Psoas muscle (tissue), 8 donors: Measurements from ENCODE around the gene OGT. TPM values are rescaled to one million over a fixed set of nuclear protein-coding genes. Genes with fewer than 3 reads are reported as not detected.

ENCODE experiments used
- ATAC-seq, 4 donors: fragments of 200-7000 bp; cut with Tn5 transposase; one replicate each; pipeline ENCODE4 v1.9.1; 2020; ENCODE audit warnings: moderate library complexity in 3 of 4, mild to moderate bottlenecking in 2 of 4
- DNase-seq, 2 donors: peaks; one replicate each; pipeline ENCODE4 v3.0.0-alpha.2; 2020
- H3K27ac ChIP-seq: fragments of 200-600 bp; one replicate; pipeline ENCODE4 v1.8.0; 2022
- H3K27me3 ChIP-seq, 3 donors: fragments of 200-600 bp in 1 of 3; one replicate each; pipeline versions ENCODE4 v1.6.1 to v1.8.0; 2013 to 2022; ENCODE audit warnings: low read length in 2 of 3, mild to moderate bottlenecking in 2 of 3, moderate library complexity in 1 of 3; ENCODE audit not compliant: insufficient read depth in 3 of 3
- H3K36me3 ChIP-seq, 2 donors: fragments of 200-600 bp in 1 of 2; one replicate each; pipeline versions ENCODE4 v1.6.1 to v1.8.0; 2013 to 2022; ENCODE audit warnings: low read depth in 1 of 2, mild to moderate bottlenecking in 1 of 2, moderate library complexity in 1 of 2; ENCODE audit not compliant: insufficient read depth in 1 of 2
- H3K4me1 ChIP-seq: fragments of 200-600 bp; one replicate; pipeline ENCODE4 v1.8.0; 2022
- H3K4me3 ChIP-seq: fragments of 200-600 bp; one replicate; pipeline ENCODE4 v1.8.0; 2022; ENCODE audit warnings: mild to moderate bottlenecking
- H3K9me3 ChIP-seq: fragments of 200-600 bp; one replicate; pipeline ENCODE4 v1.8.0; 2022
- WGBS, 3 donors: extraction: QIAGEN DNeasy Blood & Tissue Kit; methylation state at CpG; one replicate each; pipeline versions ENCODE4 v1.1.6 to v1.1.7; 2013; 5-methylcytosine and 5-hydroxymethylcytosine counted together
- intact Hi-C, 2 donors: fragments of 100-400 bp; cut with DNase I; formaldehyde crosslinking; loops; one replicate each; pipeline versions ENCODE4 v1.11.0 to v1.14.2; 2022
- polyA plus RNA-seq, 3 donors: library from polyadenylated mRNA; stranded (reverse); fragments of 200-250 nt; gene quantifications; one replicate each; pipeline ENCODE4 v1.2.3, GENCODE V29; 2013
- total RNA-seq, 4 donors: library from RNA; stranded (reverse); fragmentation: NEBNext Ultra II Directional in 2 of 4; extraction: Animal tissue kit (Norgen Biotek cat#: 25700) in 2 of 4; gene quantifications; one replicate each; pipeline versions ENCODE4 v1.2.1 to v1.2.4, GENCODE V29; 2021 to 2023
- TF ChIP-seq, protein P1 (sequence below): fragments of 200-600 bp; IDR thresholded peaks from one replicate; pipeline ENCODE4 v1.8.0; 2022; ENCODE audit warnings: antibody characterized with exemption
- donor health status: healthy with polysubstance abuse.
- donor health status: DM: no; HTN: no; CAD: no; lungs with moderate emphysema.
- donor health status: Bipolar disorder and iron deficiency.
- donor health status: healthy.
- donor health status: DM: yes; HTN: yes; CAD: no.
- donor health status: DM: no; HTN: no; CAD: no.
- donor health status: DM: no; HTN: no; CAD: no.
- donor health status: DM: yes; HTN: yes; CAD: no.

Gene OGT
- total and polyA plus RNA-seq, 7 donors, result 17.2 to 64.1 (median 45.5) TPM

- Histone ChIP-seq H3K4me3 (no peak overlapping the region), H3K4me1 (peaks cover under 1% of the 10 kb centered on the region), H3K36me3 (peaks cover 4 to 49% of the 10 kb centered on the region in 2 donors), H3K27me3 (no peaks in the 10 kb centered on the region), H3K27ac (no peak overlapping the region), H3K9me3 (no peaks in the 10 kb centered on the region)
- ATAC-seq, result no peak
- 74 to 82% (median 81%) methylated on average over 8 of the region's 8 CpGs for WGBS, 3 donors
- TF ChIP-seq, protein P1, sequence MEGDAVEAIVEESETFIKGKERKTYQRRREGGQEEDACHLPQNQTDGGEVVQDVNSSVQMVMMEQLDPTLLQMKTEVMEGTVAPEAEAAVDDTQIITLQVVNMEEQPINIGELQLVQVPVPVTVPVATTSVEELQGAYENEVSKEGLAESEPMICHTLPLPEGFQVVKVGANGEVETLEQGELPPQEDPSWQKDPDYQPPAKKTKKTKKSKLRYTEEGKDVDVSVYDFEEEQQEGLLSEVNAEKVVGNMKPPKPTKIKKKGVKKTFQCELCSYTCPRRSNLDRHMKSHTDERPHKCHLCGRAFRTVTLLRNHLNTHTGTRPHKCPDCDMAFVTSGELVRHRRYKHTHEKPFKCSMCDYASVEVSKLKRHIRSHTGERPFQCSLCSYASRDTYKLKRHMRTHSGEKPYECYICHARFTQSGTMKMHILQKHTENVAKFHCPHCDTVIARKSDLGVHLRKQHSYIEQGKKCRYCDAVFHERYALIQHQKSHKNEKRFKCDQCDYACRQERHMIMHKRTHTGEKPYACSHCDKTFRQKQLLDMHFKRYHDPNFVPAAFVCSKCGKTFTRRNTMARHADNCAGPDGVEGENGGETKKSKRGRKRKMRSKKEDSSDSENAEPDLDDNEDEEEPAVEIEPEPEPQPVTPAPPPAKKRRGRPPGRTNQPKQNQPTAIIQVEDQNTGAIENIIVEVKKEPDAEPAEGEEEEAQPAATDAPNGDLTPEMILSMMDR, result no peak
- DNase-seq, result no peak
- intact Hi-C loops, result no loop called here
Measured at GRCh38 chrX:71612256-71612655, 79.4 kb downstream of the OGT start.

DNA sequence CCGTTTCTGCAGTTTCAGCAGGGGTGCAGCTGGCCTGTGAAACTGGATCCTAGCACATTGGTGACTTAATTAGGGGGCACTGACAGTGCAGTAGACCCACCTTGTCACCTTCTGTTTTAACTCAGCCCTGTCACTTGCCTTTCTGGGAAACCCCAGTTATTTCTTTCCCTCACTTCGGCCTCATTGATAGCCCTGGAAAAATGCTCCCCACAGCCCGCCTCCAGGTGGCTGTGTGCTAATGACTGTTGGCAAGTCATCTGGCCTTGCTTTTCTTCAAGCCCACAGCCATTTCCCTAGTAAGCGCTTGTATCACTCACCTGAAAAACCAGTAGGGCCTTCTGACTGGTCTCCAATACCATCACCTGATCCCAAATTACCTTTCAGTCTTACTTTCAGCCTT, 82.2 kb downstream of the OGT start:
- Histone ChIP-seq H3K4me1 (no peaks in the 10 kb centered on the region), H3K4me3 (no peak overlapping the region), H3K27ac (no peak overlapping the region), H3K9me3 (no peaks in the 10 kb centered on the region), H3K36me3 (peaks cover 4 to 32% of the 10 kb centered on the region in 2 donors), H3K27me3 (no peaks in the 10 kb centered on the region)
- DNase-seq (no peak), ATAC-seq (no peak)
- 81 to 90% (median 88%) methylated on average over 4 of the region's 4 CpGs for WGBS, 3 donors
- TF ChIP-seq, protein P1, result no peak
- intact Hi-C loops, result no loop called here

GRCh38 chrX:71615954-71616353, 83.0 kb downstream of the OGT start:
- H3K9me3 ChIP-seq, result no peaks in the 10 kb centered on the region
- H3K27me3 ChIP-seq, result no peaks in the 10 kb centered on the region
- ATAC-seq (no peak), DNase-seq (no peak)
- no peak overlapping the region for H3K4me3 ChIP-seq
- intact Hi-C loops, result no loop called here
- H3K36me3 ChIP-seq, result peaks cover 4 to 23% of the 10 kb centered on the region in 2 donors
- H3K4me1 ChIP-seq, result no peaks in the 10 kb centered on the region
- TF ChIP-seq, protein P1, result no peak
- 82 to 88% (median 88%) methylated on average over 8 to 10 of the region's 10 CpGs for WGBS, 3 donors
- H3K27ac ChIP-seq, result no peak overlapping the region

- DNase-seq, result no peak
- H3K27ac ChIP-seq, result no peak overlapping the region
- peak in 3 of 4 donors; percentile 7 to 18 (median 9) for ATAC-seq
- H3K27me3 ChIP-seq, result no peaks in the 10 kb centered on the region
- peaks cover 4 to 14% of the 10 kb centered on the region in 2 donors for H3K36me3 ChIP-seq
- no peak overlapping the region for H3K4me3 ChIP-seq
- intact Hi-C loops, result no loop called here
- WGBS, 3 donors, result 87 to 94% (median 87%) methylated on average over 21 to 43 of the region's 43 CpGs
- TF ChIP-seq, protein P1, result no peak
- no peaks in the 10 kb centered on the region for H3K4me1 ChIP-seq
- no peaks in the 10 kb centered on the region for H3K9me3 ChIP-seq
Measured at GRCh38 chrX:71616672-71617529, 84.0 kb downstream of the OGT start.
